Measurements from ENCODE around the gene C20orf204.

DNA sequence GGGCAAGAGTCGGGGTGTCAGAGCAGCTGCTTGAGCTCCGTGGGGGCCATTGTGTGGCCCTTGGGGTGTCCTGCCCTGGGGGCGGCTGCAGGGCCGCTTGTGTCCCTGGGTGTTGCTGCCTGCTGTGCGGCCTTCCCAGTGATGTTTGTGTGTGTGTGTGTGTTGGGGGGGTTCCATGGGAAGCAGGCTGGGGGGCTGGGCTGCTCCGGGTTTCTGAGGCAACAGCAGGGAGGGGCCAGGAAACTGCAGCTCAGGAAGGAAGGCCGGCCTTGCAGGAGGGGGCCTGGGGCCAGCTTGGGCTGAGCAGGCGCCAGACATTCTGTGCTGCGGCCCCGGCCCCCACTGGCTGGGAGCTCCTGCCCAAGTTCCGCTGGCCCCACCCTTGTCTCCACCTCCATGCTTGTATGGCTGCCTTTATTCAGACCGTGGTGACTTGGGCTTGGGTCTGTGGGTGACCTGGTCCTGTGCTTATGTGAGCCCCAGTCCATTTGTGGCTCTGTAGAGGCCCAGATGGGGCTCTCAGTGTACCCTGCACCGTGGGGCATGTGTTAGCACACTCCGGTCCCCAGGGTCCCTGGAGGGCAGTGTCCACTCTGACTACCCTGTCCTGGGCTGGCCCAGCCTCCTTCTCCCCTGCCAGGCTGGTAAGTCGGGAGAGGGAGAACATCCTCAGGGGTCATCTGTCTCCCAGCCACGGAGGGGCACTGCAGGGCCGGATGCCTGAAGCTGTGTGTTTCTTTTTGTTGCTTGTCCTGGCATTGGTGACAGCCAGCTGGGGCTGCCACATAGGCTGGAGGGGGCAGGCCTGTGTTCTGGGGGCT lies 18.1 kb downstream of the C20orf204 start:
- TF ChIP-seq, protein P1, sequence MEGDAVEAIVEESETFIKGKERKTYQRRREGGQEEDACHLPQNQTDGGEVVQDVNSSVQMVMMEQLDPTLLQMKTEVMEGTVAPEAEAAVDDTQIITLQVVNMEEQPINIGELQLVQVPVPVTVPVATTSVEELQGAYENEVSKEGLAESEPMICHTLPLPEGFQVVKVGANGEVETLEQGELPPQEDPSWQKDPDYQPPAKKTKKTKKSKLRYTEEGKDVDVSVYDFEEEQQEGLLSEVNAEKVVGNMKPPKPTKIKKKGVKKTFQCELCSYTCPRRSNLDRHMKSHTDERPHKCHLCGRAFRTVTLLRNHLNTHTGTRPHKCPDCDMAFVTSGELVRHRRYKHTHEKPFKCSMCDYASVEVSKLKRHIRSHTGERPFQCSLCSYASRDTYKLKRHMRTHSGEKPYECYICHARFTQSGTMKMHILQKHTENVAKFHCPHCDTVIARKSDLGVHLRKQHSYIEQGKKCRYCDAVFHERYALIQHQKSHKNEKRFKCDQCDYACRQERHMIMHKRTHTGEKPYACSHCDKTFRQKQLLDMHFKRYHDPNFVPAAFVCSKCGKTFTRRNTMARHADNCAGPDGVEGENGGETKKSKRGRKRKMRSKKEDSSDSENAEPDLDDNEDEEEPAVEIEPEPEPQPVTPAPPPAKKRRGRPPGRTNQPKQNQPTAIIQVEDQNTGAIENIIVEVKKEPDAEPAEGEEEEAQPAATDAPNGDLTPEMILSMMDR (IDR thresholded peaks at IDR 0.05) = no peak
- TF ChIP-seq POLR2A (IDR thresholded peaks at IDR 0.05) = no peak

Measured in testis (tissue), 2 donors.